Common myeloid progenitor, CD34-positive (primary cell): ENCODE measurements around the gene SEL1L3.

Source experiments
- CTCF ChIA-PET: fragments of 350-600 bp; sonication (Branson Sonifier 250); formaldehyde crosslinking; loops from one replicate; lab custom pipeline; 2021; ENCODE audit warnings: antibody characterized with exemption; lab: Charles Lee
- POLR2A ChIA-PET: fragments of 350-600 bp; sonication (Branson Sonifier 250); formaldehyde crosslinking; loops from one replicate; lab custom pipeline; 2021; ENCODE audit warnings: antibody characterized with exemption; lab: Charles Lee
- DNase-seq, 3 donors: peaks; one replicate each; pipeline versions ENCODE4 v3.0.0 to v3.0.0-alpha.2; 2013
- H3K27ac ChIP-seq, 2 experiments: 1 replicate in 1 of 2; 2 replicates in 1 of 2; pipeline ENCODE4 v1.7.0; 2013; ENCODE audit warnings: inconsistent platforms in 2 of 2, low read length in 2 of 2, mild to moderate bottlenecking in 2 of 2, low read depth in 1 of 2, moderate library complexity in 1 of 2; ENCODE audit not compliant: severe bottlenecking in 2 of 2, insufficient read depth in 1 of 2, poor library complexity in 1 of 2
- H3K27me3 ChIP-seq, 5 experiments: replicated peaks in 2 of 5; 1 replicate in 3 of 5; 2 replicates in 2 of 5; pipeline versions ENCODE4 v1.6.1 to v1.7.0; 2013; ENCODE audit warnings: low read length in 4 of 5, mild to moderate bottlenecking in 2 of 5, moderate library complexity in 2 of 5, inconsistent platforms in 1 of 5; ENCODE audit not compliant: insufficient read depth in 5 of 5, control insufficient read depth in 4 of 5
- H3K36me3 ChIP-seq, 4 experiments: 1 replicate in 2 of 4; 2 replicates in 2 of 4; pipeline versions ENCODE4 v1.6.1 to v1.7.0; 2013; ENCODE audit warnings: low read length in 3 of 4, control low read depth in 1 of 4, mild to moderate bottlenecking in 1 of 4; ENCODE audit not compliant: control insufficient read depth in 4 of 4, insufficient read depth in 4 of 4
- H3K4me1 ChIP-seq, 4 experiments: 1 replicate in 3 of 4; 2 replicates in 1 of 4; pipeline versions ENCODE4 v1.6.1 to v1.7.1; 2013; ENCODE audit warnings: low read length in 3 of 4, mild to moderate bottlenecking in 3 of 4, control low read depth in 1 of 4, inconsistent platforms in 1 of 4, moderate library complexity in 1 of 4; ENCODE audit not compliant: control insufficient read depth in 4 of 4, insufficient read depth in 4 of 4; ENCODE audit errors: control extremely low read depth in 1 of 4
- H3K4me3 ChIP-seq, 7 experiments: 1 replicate in 4 of 7; 2 replicates in 3 of 7; pipeline versions ENCODE4 v1.5.1 to v1.7.0; 2013; ENCODE audit warnings: mild to moderate bottlenecking in 7 of 7, low read length in 6 of 7, moderate library complexity in 6 of 7, inconsistent platforms in 2 of 7, low read depth in 2 of 7, control low read depth in 1 of 7; ENCODE audit not compliant: insufficient read depth in 4 of 7, control insufficient read depth in 1 of 7; ENCODE audit errors: extremely low read depth in 1 of 7
- H3K9me3 ChIP-seq, 5 experiments: 1 replicate in 4 of 5; 2 replicates in 1 of 5; pipeline versions ENCODE4 v1.6.1 to v1.7.1; 2013; ENCODE audit warnings: low read length in 4 of 5, mild to moderate bottlenecking in 2 of 5, inconsistent platforms in 1 of 5, low read depth in 1 of 5, moderate library complexity in 1 of 5; ENCODE audit not compliant: control insufficient read depth in 4 of 5, insufficient read depth in 2 of 5; ENCODE audit errors: control extremely low read depth in 1 of 5
- WGBS: methylation state at CpG from one replicate; pipeline ENCODE4 v1.1.5; 2013; ENCODE audit not compliant: insufficient coverage; 5-methylcytosine and 5-hydroxymethylcytosine counted together

SEL1L3 gene

GRCh38 chr4:25889589-25890503 is 27.1 kb upstream of the SEL1L3 start:
- Histone ChIP-seq H3K4me1 (no peaks in the 10 kb centered on the region), H3K4me3 (no peak overlapping the region), H3K36me3 (no peaks in the 10 kb centered on the region), H3K27me3 (no peaks in the 10 kb centered on the region), H3K9me3 (no peaks in the 10 kb centered on the region), H3K27ac (no peak overlapping the region)
- no peak for DNase-seq
- 97% methylated on average over 9 of the region's 14 CpGs for WGBS
- ChIA-PET CTCF (no interaction called here), POLR2A (no interaction called here)

GRCh38 chr4:25888781-25889180 is 26.0 kb upstream of the SEL1L3 start:
- Histone ChIP-seq H3K9me3 (no peaks in the 10 kb centered on the region), H3K4me3 (no peak overlapping the region), H3K36me3 (no peaks in the 10 kb centered on the region), H3K4me1 (no peaks in the 10 kb centered on the region), H3K27me3 (no peaks in the 10 kb centered on the region), H3K27ac (no peak overlapping the region)
- no peak for DNase-seq
- ChIA-PET CTCF (no interaction called here), POLR2A (no interaction called here)

- Histone ChIP-seq H3K36me3 (no peaks in the 10 kb centered on the region), H3K9me3 (no peaks in the 10 kb centered on the region), H3K27ac (no peak overlapping the region), H3K27me3 (no peaks in the 10 kb centered on the region), H3K4me3 (no peak overlapping the region), H3K4me1 (peaks cover 0 to 6% (median 0%) of the 10 kb centered on the region in 4 experiments)
- ChIA-PET CTCF (interaction anchor here (0.6 kb wide), 1 partner anchor 106 kb away, joined by 3 read pairs; no protein-coding TSS in a partner anchor), POLR2A (no interaction called here)
- no peak for DNase-seq
- WGBS = 62% methylated on average over 4 of the region's 5 CpGs
These were observed 21.4 kb upstream of the SEL1L3 start for GRCh38 chr4:25884031-25884782.

- CTCF ChIA-PET = interaction anchor here (0.5 to 0.6 kb wide), 2 partner anchors 107 to 131 kb away, joined by 3 read pairs; no protein-coding TSS in a partner anchor
- WGBS = 80% methylated on average over 1 of the region's 2 CpGs
- H3K27ac ChIP-seq = no peak overlapping the region
These were observed 20.8 kb upstream of the SEL1L3 start for GRCh38 chr4:25883565-25883964.

GRCh38 chr4:25882226-25882625 is 19.4 kb upstream of the SEL1L3 start:
- Histone ChIP-seq H3K27me3 (no peaks in the 10 kb centered on the region), H3K4me1 (peaks cover 0 to 6% (median under 1%) of the 10 kb centered on the region in 4 experiments), H3K4me3 (no peak overlapping the region), H3K36me3 (no peaks in the 10 kb centered on the region), H3K27ac (no peak overlapping the region), H3K9me3 (no peaks in the 10 kb centered on the region)
- POLR2A ChIA-PET = no interaction called here
- CTCF ChIA-PET = no interaction called here
- no peak for DNase-seq
- 100% methylated on average over 4 of the region's 4 CpGs for WGBS

More at GRCh38 chr4:25883565-25883964, 20.8 kb upstream of the SEL1L3 start:
- no peaks in the 10 kb centered on the region for H3K9me3 ChIP-seq
- peaks cover 0 to 6% (median 0%) of the 10 kb centered on the region in 4 experiments for H3K4me1 ChIP-seq
- DNase-seq = no peak
- no peaks in the 10 kb centered on the region for H3K36me3 ChIP-seq
- H3K4me3 ChIP-seq = no peak overlapping the region
- POLR2A ChIA-PET = no interaction called here
- H3K27me3 ChIP-seq = no peaks in the 10 kb centered on the region

GRCh38 chr4:25881193-25881592 is 18.4 kb upstream of the SEL1L3 start:
- Histone ChIP-seq H3K27me3 (no peaks in the 10 kb centered on the region), H3K4me3 (no peak overlapping the region), H3K36me3 (no peaks in the 10 kb centered on the region), H3K27ac (no peak overlapping the region), H3K4me1 (peaks cover 0 to 6% (median under 1%) of the 10 kb centered on the region in 4 experiments), H3K9me3 (no peaks in the 10 kb centered on the region)
- CTCF ChIA-PET = no interaction called here
- DNase-seq = no peak
- POLR2A ChIA-PET = no interaction called here
- whole genome bisulfite sequencing = 100% methylated on average over 2 of the region's 4 CpGs
